GM21360 (cell line): ENCODE data around the gene TAF5.
"Not testable (repeated sequence)": the region's sequence is repeated elsewhere in the genome, so short reads cannot be mapped to it uniquely, and the experiment has no call there.

ENCODE experiments used
- ATAC-seq: cut with Tn5 transposase; IDR thresholded peaks from one replicate; pipeline ENCODE4 v1.9.1; 2021; ENCODE audit warnings: mild to moderate bottlenecking, moderate library complexity; ENCODE audit not compliant: unreplicated experiment

TAF5 gene

GRCh38 chr10:103367782-103368518, at the start of gene TAF5:
TAF5 (plus strand) TSS chr10:103367976; CDS start chr10:103367990, 14 bp downstream.
- peak; percentile 48 for ATAC-seq

- no peak for ATAC-seq
Observed at GRCh38 chr10:103327906-103328305, 39.9 kb upstream of the TAF5 start.

GRCh38 chr10:103333934-103334520, 33.7 kb upstream of the TAF5 start:
- ATAC-seq, result no peak

GRCh38 chr10:103334567-103334966, 33.2 kb upstream of the TAF5 start:
- ATAC-seq, result no peak

GRCh38 chr10:103336370-103336769, 31.4 kb upstream of the TAF5 start:
- ATAC-seq, result no peak

DNA sequence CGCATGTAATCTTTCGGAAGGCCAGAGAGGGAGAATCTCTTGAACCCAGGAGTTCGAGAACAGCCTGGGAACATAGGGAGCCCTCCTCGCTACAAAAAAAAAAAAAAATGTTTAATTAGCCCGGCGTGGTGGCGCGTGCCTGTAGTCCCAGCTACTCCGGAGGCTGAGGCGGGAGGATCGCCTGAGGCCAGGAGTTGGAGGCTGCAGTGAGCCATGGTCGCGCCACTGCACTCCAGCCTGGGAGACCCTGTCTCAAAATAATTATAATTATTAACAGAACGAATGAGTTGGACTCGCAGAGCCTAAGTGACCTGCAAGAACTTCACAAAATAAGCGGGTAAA, 17.6 kb upstream of the TAF5 start:
- ATAC-seq, result no peak

DNA sequence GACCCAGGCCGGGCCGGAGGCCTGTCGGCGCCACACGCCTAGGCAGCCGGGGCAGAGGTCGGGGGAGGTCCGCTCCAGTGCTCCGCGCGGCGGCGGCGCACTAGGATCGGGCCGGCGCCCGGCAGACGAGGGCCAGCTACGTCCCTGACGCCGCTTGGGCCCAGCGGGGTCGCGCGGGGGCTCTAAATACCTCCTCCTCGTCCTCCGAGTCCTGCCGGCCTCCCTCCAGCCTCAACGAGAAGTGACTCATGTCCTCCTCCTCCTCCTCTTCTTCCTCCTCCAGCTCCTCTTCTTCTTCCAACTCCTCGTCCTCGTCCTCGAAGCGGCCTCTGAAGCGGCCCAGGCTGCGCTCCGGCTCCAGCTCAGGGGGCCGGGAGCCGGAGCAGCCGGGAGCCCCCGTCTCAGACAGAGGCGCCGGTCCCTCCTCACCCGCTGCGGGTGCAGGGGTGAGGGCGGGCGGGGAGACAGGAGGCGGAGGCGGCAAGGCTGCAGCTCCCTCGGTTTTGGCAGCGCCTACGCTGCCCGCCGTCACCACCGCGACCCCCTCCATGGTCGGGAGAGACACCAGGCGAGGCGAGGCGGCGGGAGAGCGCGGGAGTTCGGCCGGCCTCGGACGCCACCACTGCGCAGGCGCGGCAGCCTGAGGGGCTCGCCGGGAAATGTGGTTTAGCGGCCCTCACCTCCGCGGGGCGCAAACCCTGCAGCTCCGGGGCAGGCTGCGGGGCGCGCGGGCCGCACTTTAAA, 17.1 kb upstream of the TAF5 start, which contains the start of gene PCGF6:
Gene PCGF6 (minus strand): TSS at position 624 of the 744 bp plus-strand sequence. CDS start 74 bp downstream, at position 550.
- peak; percentile 70 for ATAC-seq

- no peak for ATAC-seq
Observed at GRCh38 chr10:103353281-103353680, 14.5 kb upstream of the TAF5 start.

- not testable (repeated sequence) for ATAC-seq
Observed at GRCh38 chr10:103354567-103354966, 13.2 kb upstream of the TAF5 start.

- ATAC-seq, result no peak
Observed at GRCh38 chr10:103355906-103356599, 11.7 kb upstream of the TAF5 start.

DNA sequence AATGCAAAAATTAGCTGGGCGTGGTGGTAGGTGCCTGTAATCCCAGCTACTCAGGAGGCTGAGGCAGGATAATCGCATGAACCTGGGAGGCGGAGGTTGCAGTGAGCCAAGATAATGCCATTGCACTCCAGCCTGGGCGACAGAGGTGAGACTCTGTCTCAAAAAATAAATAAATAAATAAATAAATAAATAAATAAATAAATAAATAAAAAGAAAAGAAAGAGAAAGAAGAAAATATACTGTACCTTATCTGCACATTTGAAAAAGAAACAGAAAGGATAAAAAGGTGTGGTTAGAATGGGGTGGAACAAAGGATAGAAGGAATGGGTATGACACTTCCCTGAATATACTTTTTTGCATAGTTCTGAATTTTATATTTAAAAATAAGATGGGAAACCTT, 8.3 kb upstream of the TAF5 start:
- ATAC-seq, result not testable (repeated sequence)

GRCh38 chr10:103360791-103361190, 7.0 kb upstream of the TAF5 start:
- ATAC-seq, result not testable (repeated sequence)

DNA sequence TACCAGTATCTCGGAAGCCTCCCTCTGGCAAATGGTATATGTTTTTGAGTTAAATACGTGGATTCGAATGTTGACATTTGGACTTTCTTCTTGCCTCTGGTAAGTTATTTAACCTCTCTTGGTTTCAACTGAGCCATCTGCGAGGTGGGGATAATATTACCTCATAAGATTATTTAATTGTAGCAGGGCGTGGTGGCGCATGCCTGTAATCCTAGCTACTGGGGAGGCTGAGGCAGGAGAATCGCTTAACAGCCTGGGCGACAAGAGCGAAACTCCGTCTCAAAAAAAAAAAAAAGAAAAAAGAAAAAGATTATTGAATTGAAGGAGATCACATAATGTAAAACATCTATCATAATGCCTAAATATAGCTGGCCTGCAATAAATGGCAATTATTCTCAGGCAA, 396 bp upstream of the TAF5 start:
- ATAC-seq, result no peak

DNA sequence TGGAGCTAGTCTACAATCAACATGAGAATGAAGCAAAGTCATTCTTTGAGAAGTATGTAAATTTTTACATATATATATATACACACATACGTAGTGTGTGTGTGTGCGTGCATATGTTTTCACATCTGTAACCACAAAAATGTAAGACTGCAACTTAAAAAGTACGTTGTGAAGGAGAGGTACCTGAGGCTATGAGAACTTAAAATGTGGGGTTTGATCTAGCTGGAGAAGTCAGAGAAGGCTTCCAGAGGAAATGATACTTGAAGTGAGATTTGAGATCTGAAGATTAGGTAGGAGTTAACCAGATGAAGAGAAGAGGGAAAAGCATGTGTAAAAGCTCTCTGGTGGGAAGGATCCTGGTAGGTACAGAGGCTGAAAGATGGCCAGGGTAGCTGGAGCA, 5.8 kb downstream of the TAF5 start:
- no peak for ATAC-seq

DNA sequence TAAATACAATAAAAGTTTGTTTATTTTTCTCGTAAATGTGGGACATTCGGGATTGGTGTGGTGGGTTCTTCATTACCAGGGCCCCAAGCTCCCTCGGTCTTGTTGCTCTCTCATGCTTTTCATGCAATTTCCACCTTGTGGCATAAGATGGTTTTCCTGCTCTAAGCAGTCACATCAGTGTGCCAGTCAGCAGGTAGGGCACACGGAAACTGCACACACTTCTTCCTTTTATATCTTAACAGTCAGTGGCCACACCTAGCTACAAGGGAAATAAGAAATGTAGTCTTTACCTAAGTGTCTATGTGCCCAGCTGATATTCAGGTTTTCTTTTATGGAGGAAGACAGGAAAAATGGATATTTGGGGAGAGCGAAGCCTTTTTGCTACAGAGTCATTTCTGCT, 6.5 kb downstream of the TAF5 start:
- no peak for ATAC-seq

DNA sequence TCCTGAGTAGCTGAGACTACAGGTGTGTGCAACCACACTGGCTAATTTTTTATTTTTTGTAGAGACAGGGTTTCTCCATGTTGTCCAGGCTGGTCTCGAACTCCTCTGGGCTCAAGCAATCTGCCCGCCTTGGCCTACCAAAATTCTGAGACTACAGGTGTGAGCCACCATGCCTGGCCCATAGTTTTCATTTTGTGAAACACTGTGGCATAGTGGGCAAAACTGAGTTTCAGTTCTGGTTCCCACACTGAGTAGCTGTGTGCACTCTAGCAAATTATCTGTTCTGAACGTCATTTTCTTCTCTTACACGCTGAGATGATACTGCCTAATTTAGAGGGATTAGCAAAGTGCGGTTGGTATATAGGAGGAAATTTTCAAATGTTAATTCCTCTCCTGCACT, 15.0 kb downstream of the TAF5 start:
- ATAC-seq, result no peak

GRCh38 chr10:103394180-103394579, 26.4 kb downstream of the TAF5 start:
- ATAC-seq, result no peak

DNA sequence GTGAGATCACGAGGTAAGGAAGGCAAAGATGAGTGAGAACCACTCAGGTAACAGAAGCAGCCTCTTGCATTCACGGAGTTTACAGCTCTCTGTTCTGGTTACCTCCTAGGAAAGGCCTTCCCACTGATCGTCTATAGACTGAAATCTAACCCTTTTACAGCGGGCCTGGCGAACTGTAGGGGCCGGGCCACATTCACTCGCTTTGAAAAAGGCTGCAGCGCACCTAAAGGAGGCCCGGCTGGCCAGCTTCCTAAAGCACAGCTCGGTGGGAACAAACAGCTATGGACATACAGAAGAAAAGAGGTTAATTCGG, 27.9 kb downstream of the TAF5 start:
- no peak for ATAC-seq

- peak; percentile 97 for ATAC-seq
Observed at GRCh38 chr10:103396067-103396788, 28.5 kb downstream of the TAF5 start, which contains the start of the genes ATP5MK and PDCD11. ATP5MK (minus strand) TSS chr10:103396475; CDS start chr10:103392457, 4,018 bp downstream. PDCD11 (plus strand) TSS chr10:103396626; CDS start chr10:103398427, 1,801 bp downstream.

GRCh38 chr10:103396789-103397087, 29.0 kb downstream of the TAF5 start:
- no peak for ATAC-seq
